ENCODE data around the gene DHX29. TPM values are rescaled to one million over a fixed set of nuclear protein-coding genes. Genes with fewer than 3 reads are reported as not detected.

DHX29 gene
- total RNA-seq, 4 donors from 2014 or later, result 16.5 to 32.9 (median 25.9) TPM

- peaks cover 88% of the 10 kb centered on the region for H3K27me3 ChIP-seq
- TF ChIP-seq POLR2A (IDR thresholded peaks at IDR 0.05) (no peak), CTCF (IDR thresholded peaks at IDR 0.05) (no peak), EP300 (IDR thresholded peaks at IDR 0.05) (no peak), POLR2AphosphoS5 (IDR thresholded peaks at IDR 0.05) (no peak)
- no peaks in the 10 kb centered on the region for H3K9me3 ChIP-seq
- no peak for DNase-seq (ENCODE audit: low spot score in 2 of 2)
- H3K4me1 ChIP-seq, result peaks cover 54% of the 10 kb centered on the region
- 63% methylated on average over 8 of the region's 8 CpGs for WGBS
- H3K4me3 ChIP-seq, result no peak overlapping the region
- no peaks in the 10 kb centered on the region for H3K36me3 ChIP-seq
- no peak overlapping the region for H3K27ac ChIP-seq
These were observed 77.3 kb downstream of the DHX29 start for GRCh38 chr5:55230086-55230629.

- TF ChIP-seq POLR2A (IDR thresholded peaks at IDR 0.05) (no peak), CTCF (IDR thresholded peaks at IDR 0.05) (no peak), POLR2AphosphoS5 (IDR thresholded peaks at IDR 0.05) (no peak), EP300 (IDR thresholded peaks at IDR 0.05) (no peak)
- peaks cover 35% of the 10 kb centered on the region for H3K4me1 ChIP-seq
- no peaks in the 10 kb centered on the region for H3K36me3 ChIP-seq
- H3K9me3 ChIP-seq, result no peaks in the 10 kb centered on the region
- H3K4me3 ChIP-seq, result peak overlapping the region; percentile 45
- no peak overlapping the region for H3K27ac ChIP-seq
- WGBS, result 12% methylated on average over 30 of the region's 30 CpGs
- H3K27me3 ChIP-seq, result peaks cover 100% of the 10 kb centered on the region
- no peak for DNase-seq (ENCODE audit: low spot score in 2 of 2)
These were observed 79.6 kb downstream of the DHX29 start for GRCh38 chr5:55227664-55228430.

GRCh38 chr5:55226934-55227663, 80.4 kb downstream of the DHX29 start, which contains the start of gene MCIDAS:
Gene MCIDAS, minus strand, starts transcription at chr5:55227315. Its CDS starts 177 bp downstream, at chr5:55227138.
- 1% methylated on average over 28 of the region's 80 CpGs for WGBS
- Histone ChIP-seq H3K36me3 (no peaks in the 10 kb centered on the region), H3K9me3 (no peaks in the 10 kb centered on the region), H3K4me3 (peak within 1 kb of the TSS; percentile 45), H3K27ac (no peak within 1 kb of the TSS), H3K27me3 (peaks cover 100% of the 10 kb centered on the region), H3K4me1 (peaks cover 27% of the 10 kb centered on the region)
- TF ChIP-seq POLR2A (IDR thresholded peaks at IDR 0.05) (no peak), POLR2AphosphoS5 (IDR thresholded peaks at IDR 0.05) (no peak), CTCF (IDR thresholded peaks at IDR 0.05) (no peak), EP300 (IDR thresholded peaks at IDR 0.05) (no peak)
- peak in 1 of 2 donors; percentile 63 for DNase-seq (ENCODE audit: low spot score in 2 of 2)

- peak in 1 of 2 donors; percentile 65 for DNase-seq (ENCODE audit: low spot score in 2 of 2)
- Histone ChIP-seq H3K4me1 (peaks cover 19% of the 10 kb centered on the region), H3K27me3 (peaks cover 100% of the 10 kb centered on the region), H3K27ac (no peak overlapping the region), H3K9me3 (no peaks in the 10 kb centered on the region), H3K36me3 (no peaks in the 10 kb centered on the region), H3K4me3 (peak overlapping the region; percentile 45)
- TF ChIP-seq CTCF (IDR thresholded peaks at IDR 0.05) (peak in 1 of 2 donors; percentile 31), POLR2AphosphoS5 (IDR thresholded peaks at IDR 0.05) (no peak)
- WGBS, result 17% methylated on average over 19 of the region's 54 CpGs
These were observed 81.2 kb downstream of the DHX29 start for GRCh38 chr5:55226027-55226933.

Data from suprapubic skin (tissue), 4 donors.